SK-N-SH (cell line): ENCODE data around the gene TMEM169. TPM values are rescaled to one million over a fixed set of nuclear protein-coding genes. Genes with fewer than 3 reads are reported as not detected.

Experiments
- polyA plus RNA-seq, 3 experiments: library from polyadenylated mRNA; depleted of rRNA; stranded (reverse); fragments of >200 nt; gene quantifications; 2 replicates each; pipeline ENCODE4 v1.2.3, GENCODE V29; 2012

TMEM169 gene
- polyA plus RNA-seq, 1 of the 3 experiments (the other 2 are of a cell fraction), result 0.30 TPM

Other genes with a start within 250 kb of the TMEM169 start
- 2.5 and 3.5 TPM in 2 replicates for gene MREG, start 68.4 kb upstream of the TMEM169 start, polyA plus RNA-seq (2012; rRNA removed)
- gene PECR, start 110 bp upstream of the TMEM169 start, polyA plus RNA-seq (2012; rRNA removed), result 18.6 and 20.9 TPM in 2 replicates
- 125 and 167 TPM in 2 replicates for gene XRCC5, start 27.4 kb downstream of the TMEM169 start, polyA plus RNA-seq (2012; rRNA removed)